Aortic smooth muscle cell (primary cell): ENCODE results near the gene RUFY4. TPM values are rescaled to one million over a fixed set of nuclear protein-coding genes. Genes with fewer than 3 reads are reported as not detected.

Source experiments
- total RNA-seq: library from RNA; depleted of rRNA; stranded (reverse); fragments of >200 nt; gene quantifications from 2 replicates; pipeline ENCODE4 v1.2.3, GENCODE V29; 2014

The RUFY4 gene
- not detected in 2 replicates for total RNA-seq

GRCh38 chr2:218068721-218069334 is at the start of gene RUFY4:
TSS of gene RUFY4 (plus strand) at chr2:218069253. CDS start at chr2:218070606, 1,353 bp downstream.

GRCh38 chr2:218125626-218126080 is 56.6 kb downstream of the RUFY4 start, which contains the start of gene CXCR2:
TSS of gene CXCR2 (plus strand) at chr2:218126028. CDS start at chr2:218134802, 8,774 bp downstream.

Other genes with a start within 250 kb of the RUFY4 start
- 71.2 and 100 TPM in 2 replicates for gene TNS1, start 66.3 kb upstream of the RUFY4 start, total RNA-seq
- not detected in 2 replicates for gene CXCR2, start 56.8 kb downstream of the RUFY4 start, total RNA-seq
- gene CXCR1, start 97.7 kb downstream of the RUFY4 start, total RNA-seq, result not detected in 2 replicates
- 403 and 416 TPM in 2 replicates for gene ARPC2, start 147.9 kb downstream of the RUFY4 start, total RNA-seq
- 0.19 TPM in 1 of 2 replicates, not detected in the other for gene GPBAR1, start 191.8 kb downstream of the RUFY4 start, total RNA-seq
- 138 and 157 TPM in 2 replicates for gene AAMP, start 200.9 kb downstream of the RUFY4 start, total RNA-seq
- 27.5 and 29.1 TPM in 2 replicates for gene PNKD, start 201.3 kb downstream of the RUFY4 start, total RNA-seq
- gene TMBIM1, start 223.2 kb downstream of the RUFY4 start, total RNA-seq, result 321 and 346 TPM in 2 replicates